Sigmoid colon (tissue), 4 donors: ENCODE measurements around the gene CDK5.

Experiments used
- CTCF ChIP-seq, 4 experiments: fragments of 450-650 bp in 3 of 4; fragments of 200-600 bp in 1 of 4; IDR thresholded peaks; one replicate each; pipeline ENCODE4 v1.5.1; 2016 to 2019; ENCODE audit warnings: antibody characterized with exemption in 4 of 4, mild to moderate bottlenecking in 3 of 4, moderate library complexity in 2 of 4
- EP300 ChIP-seq, 4 donors: sonication (generic); formaldehyde crosslinking; IDR thresholded peaks; one replicate each; pipeline ENCODE4 v1.6.1; 2017; ENCODE audit warnings: antibody characterized with exemption in 4 of 4

- no peak for TF ChIP-seq EP300 (IDR thresholded peaks at IDR 0.05)
- no peak for TF ChIP-seq CTCF (IDR thresholded peaks at IDR 0.05)
Measured at GRCh38 chr7:151071032-151071866, 13.6 kb upstream of the CDK5 start.
